ENCODE data around the gene HAUS8. TPM values are rescaled to one million over a fixed set of nuclear protein-coding genes. Genes with fewer than 3 reads are reported as not detected.
"Not testable (repeated sequence)": the region's sequence is repeated elsewhere in the genome, so short reads cannot be mapped to it uniquely, and the experiment has no call there.

Gene HAUS8
- 7.5 TPM for total RNA-seq (ENCODE audit: insufficient read depth, low replicate concordance)

- peak; percentile 100 for DNase-seq (ENCODE audit: low spot score)
These were observed at the start of gene HAUS8, which contains the start of gene MYO9B for GRCh38 chr19:17075035-17075863. Gene HAUS8 (minus strand): TSS chr19:17075452. CDS start chr19:17075422, 30 bp downstream. Gene MYO9B (plus strand): TSS chr19:17075777. CDS start chr19:17101718, 25,941 bp downstream.

GRCh38 chr19:17124025-17124424 lies 48.8 kb upstream of the HAUS8 start:
- DNase-seq (ENCODE audit: low spot score): no peak

GRCh38 chr19:17123041-17123440 lies 47.8 kb upstream of the HAUS8 start:
- DNase-seq (ENCODE audit: low spot score): no peak

GRCh38 chr19:17121736-17122293 lies 46.6 kb upstream of the HAUS8 start:
- DNase-seq (ENCODE audit: low spot score): no peak

- no peak for DNase-seq (ENCODE audit: low spot score)
These were observed 43.7 kb upstream of the HAUS8 start for GRCh38 chr19:17118957-17119356.

GRCh38 chr19:17116996-17117702 lies 41.9 kb upstream of the HAUS8 start:
- DNase-seq (ENCODE audit: low spot score): no peak

- DNase-seq (ENCODE audit: low spot score): no peak
These were observed 39.2 kb upstream of the HAUS8 start for GRCh38 chr19:17114414-17114831.

- no peak for DNase-seq (ENCODE audit: low spot score)
These were observed 38.0 kb upstream of the HAUS8 start for GRCh38 chr19:17113127-17113785.

GRCh38 chr19:17112700-17113099 lies 37.4 kb upstream of the HAUS8 start:
- DNase-seq (ENCODE audit: low spot score): no peak

- no peak for DNase-seq (ENCODE audit: low spot score)
These were observed 37.0 kb upstream of the HAUS8 start for GRCh38 chr19:17112271-17112670.

- DNase-seq (ENCODE audit: low spot score): no peak
These were observed 36.5 kb upstream of the HAUS8 start for GRCh38 chr19:17111766-17112165.

- DNase-seq (ENCODE audit: low spot score): no peak
These were observed 35.3 kb upstream of the HAUS8 start for GRCh38 chr19:17110599-17110966.

- DNase-seq (ENCODE audit: low spot score): peak; percentile 42
These were observed 34.8 kb upstream of the HAUS8 start for GRCh38 chr19:17109962-17110598.

- DNase-seq (ENCODE audit: low spot score): no peak
These were observed 34.0 kb upstream of the HAUS8 start for GRCh38 chr19:17109300-17109699.

- DNase-seq (ENCODE audit: low spot score): no peak
These were observed 33.2 kb upstream of the HAUS8 start for GRCh38 chr19:17108453-17108784.

GRCh38 chr19:17107546-17108452 lies 32.5 kb upstream of the HAUS8 start:
- DNase-seq (ENCODE audit: low spot score): peak; percentile 96

- not testable (repeated sequence) for DNase-seq (ENCODE audit: low spot score)
These were observed 31.7 kb upstream of the HAUS8 start for GRCh38 chr19:17106964-17107363.

GRCh38 chr19:17105556-17105955 lies 30.3 kb upstream of the HAUS8 start:
- no peak for DNase-seq (ENCODE audit: low spot score)

- DNase-seq (ENCODE audit: low spot score): no peak
These were observed 29.4 kb upstream of the HAUS8 start for GRCh38 chr19:17104679-17105078.

- DNase-seq (ENCODE audit: low spot score): no peak
These were observed 27.9 kb upstream of the HAUS8 start for GRCh38 chr19:17103177-17103576.
